ENCODE measurements around the gene HOXB1. TPM values are rescaled to one million over a fixed set of nuclear protein-coding genes. Genes with fewer than 3 reads are reported as not detected.
A peak's percentile ranks its signal among the peaks of the same experiment; 100 is the strongest.

HOXB1 gene
- total RNA-seq, 1 experiment from 2014 or later: not detected

DNA sequence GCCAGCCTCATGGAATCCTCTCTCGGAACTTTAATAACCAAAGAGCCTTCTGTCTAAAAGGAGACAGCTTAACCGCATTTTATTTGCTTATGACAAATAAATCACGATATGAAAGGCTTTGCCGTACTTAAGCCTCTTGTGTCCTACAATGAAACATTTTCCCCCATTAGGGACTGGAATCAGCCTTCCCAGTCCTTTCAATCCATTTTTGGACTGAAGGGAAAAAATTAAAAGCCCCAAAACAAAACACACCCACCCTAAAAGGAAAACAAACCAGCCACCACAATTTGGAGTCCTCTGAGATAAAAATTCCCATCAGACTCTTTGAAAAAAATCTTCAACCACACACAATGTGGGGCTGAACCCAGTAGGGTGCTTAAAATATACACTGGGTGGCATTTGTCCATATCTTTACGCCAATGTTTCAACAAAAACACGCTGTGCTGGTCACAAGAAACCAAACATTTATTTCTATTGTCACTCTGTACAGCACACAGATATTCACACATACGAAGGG lies 44.3 kb upstream of the HOXB1 start:
- POLR2A ChIA-PET: interaction anchor here (1.2 kb wide), 2 partner anchors 9 to 30 kb away, joined by 3 to 4 read pairs; no protein-coding TSS in a partner anchor
- DNase-seq (ENCODE audit: low read depth, low spot score): no peak
- Histone ChIP-seq H3K27ac (ENCODE audit: low read length) (peak overlapping the region; percentile 97), H3K4me1 (ENCODE audit: control insufficient read depth, insufficient read depth, low read length) (peaks cover 88% of the 10 kb centered on the region), H3K4me3 (ENCODE audit: low read depth in 2 of 2, low read length in 2 of 2) (peak overlapping the region; percentile 70 to 99), H3K27me3 (ENCODE audit: control insufficient read depth, insufficient read depth, low read length) (no peaks in the 10 kb centered on the region), H3K9me3 (ENCODE audit: control insufficient read depth, insufficient read depth, low read depth, low read length) (no peaks in the 10 kb centered on the region), H3K36me3 (ENCODE audit: control insufficient read depth, insufficient read depth, low read length) (peaks cover 12% of the 10 kb centered on the region)
- ATAC-seq: no peak
- in situ Hi-C loops (cut with HindIII; ENCODE audit: low pct_unique_long_range_greater_than_20kb, low sequenced_read_pairs): no loop called here
- intact Hi-C loops (cut with micrococcal nuclease; ENCODE audit: unreplicated experiment): loop anchor here (1.0 kb wide), 1 partner anchor 35 kb away; no protein-coding TSS in a partner anchor
- BruUV-seq (replicated peaks): no TSS peak
- TF ChIP-seq SIN3A (IDR thresholded peaks at IDR 0.05; ENCODE audit: borderline replicate concordance, insufficient read depth, low read depth, low read length): 0 out of 2 replicates have a peak, but pooled peaks have one; percentile 56
- TF ChIP-seq, protein P1, sequence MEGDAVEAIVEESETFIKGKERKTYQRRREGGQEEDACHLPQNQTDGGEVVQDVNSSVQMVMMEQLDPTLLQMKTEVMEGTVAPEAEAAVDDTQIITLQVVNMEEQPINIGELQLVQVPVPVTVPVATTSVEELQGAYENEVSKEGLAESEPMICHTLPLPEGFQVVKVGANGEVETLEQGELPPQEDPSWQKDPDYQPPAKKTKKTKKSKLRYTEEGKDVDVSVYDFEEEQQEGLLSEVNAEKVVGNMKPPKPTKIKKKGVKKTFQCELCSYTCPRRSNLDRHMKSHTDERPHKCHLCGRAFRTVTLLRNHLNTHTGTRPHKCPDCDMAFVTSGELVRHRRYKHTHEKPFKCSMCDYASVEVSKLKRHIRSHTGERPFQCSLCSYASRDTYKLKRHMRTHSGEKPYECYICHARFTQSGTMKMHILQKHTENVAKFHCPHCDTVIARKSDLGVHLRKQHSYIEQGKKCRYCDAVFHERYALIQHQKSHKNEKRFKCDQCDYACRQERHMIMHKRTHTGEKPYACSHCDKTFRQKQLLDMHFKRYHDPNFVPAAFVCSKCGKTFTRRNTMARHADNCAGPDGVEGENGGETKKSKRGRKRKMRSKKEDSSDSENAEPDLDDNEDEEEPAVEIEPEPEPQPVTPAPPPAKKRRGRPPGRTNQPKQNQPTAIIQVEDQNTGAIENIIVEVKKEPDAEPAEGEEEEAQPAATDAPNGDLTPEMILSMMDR (IDR thresholded peaks at IDR 0.05): no peak
- TF ChIP-seq, protein P2, sequence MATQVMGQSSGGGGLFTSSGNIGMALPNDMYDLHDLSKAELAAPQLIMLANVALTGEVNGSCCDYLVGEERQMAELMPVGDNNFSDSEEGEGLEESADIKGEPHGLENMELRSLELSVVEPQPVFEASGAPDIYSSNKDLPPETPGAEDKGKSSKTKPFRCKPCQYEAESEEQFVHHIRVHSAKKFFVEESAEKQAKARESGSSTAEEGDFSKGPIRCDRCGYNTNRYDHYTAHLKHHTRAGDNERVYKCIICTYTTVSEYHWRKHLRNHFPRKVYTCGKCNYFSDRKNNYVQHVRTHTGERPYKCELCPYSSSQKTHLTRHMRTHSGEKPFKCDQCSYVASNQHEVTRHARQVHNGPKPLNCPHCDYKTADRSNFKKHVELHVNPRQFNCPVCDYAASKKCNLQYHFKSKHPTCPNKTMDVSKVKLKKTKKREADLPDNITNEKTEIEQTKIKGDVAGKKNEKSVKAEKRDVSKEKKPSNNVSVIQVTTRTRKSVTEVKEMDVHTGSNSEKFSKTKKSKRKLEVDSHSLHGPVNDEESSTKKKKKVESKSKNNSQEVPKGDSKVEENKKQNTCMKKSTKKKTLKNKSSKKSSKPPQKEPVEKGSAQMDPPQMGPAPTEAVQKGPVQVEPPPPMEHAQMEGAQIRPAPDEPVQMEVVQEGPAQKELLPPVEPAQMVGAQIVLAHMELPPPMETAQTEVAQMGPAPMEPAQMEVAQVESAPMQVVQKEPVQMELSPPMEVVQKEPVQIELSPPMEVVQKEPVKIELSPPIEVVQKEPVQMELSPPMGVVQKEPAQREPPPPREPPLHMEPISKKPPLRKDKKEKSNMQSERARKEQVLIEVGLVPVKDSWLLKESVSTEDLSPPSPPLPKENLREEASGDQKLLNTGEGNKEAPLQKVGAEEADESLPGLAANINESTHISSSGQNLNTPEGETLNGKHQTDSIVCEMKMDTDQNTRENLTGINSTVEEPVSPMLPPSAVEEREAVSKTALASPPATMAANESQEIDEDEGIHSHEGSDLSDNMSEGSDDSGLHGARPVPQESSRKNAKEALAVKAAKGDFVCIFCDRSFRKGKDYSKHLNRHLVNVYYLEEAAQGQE (IDR thresholded peaks at IDR 0.05; ENCODE audit: insufficient read depth in 1 of 2, low read depth in 2 of 2, low read length in 1 of 2): no peak
- TF ChIP-seq TCF7L2 (IDR thresholded peaks at IDR 0.05; ENCODE audit: low read depth, low read length): peak; percentile 89
- peak; percentile 34 for TF ChIP-seq POLR2AphosphoS5 (IDR thresholded peaks at IDR 0.05; ENCODE audit: low read depth, low read length)
- CTCF ChIA-PET: no interaction called here

DNA sequence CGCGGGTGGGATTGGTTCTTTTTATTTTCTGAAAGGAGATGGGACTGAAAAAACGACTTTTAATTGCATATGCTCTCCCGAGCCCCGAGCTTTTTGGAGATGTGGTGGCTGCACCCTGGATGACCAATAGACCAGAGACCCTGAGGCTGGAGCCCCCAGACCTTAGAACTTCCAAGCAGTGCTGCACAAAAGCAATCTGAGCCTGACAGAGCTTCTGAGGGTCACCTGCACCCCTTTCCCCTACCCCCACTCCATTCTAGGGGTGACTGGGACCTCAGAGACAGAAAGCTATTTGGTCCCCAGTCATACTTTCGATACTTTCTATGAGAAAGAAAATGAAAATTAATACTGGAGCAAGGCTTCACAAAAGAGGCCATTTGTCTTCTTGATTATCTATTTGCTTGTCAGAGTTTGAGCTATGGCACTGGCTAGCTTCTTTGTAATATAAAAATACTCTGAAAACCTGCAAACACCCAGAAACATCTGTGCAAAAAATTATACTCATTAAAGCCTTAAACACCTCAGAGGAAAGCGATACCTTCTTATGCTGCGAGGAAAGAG lies 43.8 kb upstream of the HOXB1 start:
- in situ Hi-C loops (cut with HindIII; ENCODE audit: low pct_unique_long_range_greater_than_20kb, low sequenced_read_pairs): no loop called here

More for the DNA sequence above, 43.8 kb upstream of the HOXB1 start:
- Histone ChIP-seq H3K9me3 (ENCODE audit: control insufficient read depth, insufficient read depth, low read depth, low read length) (no peaks in the 10 kb centered on the region), H3K27me3 (ENCODE audit: control insufficient read depth, insufficient read depth, low read length) (no peaks in the 10 kb centered on the region), H3K27ac (ENCODE audit: low read length) (peak overlapping the region; percentile 97), H3K4me3 (ENCODE audit: low read depth in 2 of 2, low read length in 2 of 2) (peak overlapping the region; percentile 70 to 99), H3K4me1 (ENCODE audit: control insufficient read depth, insufficient read depth, low read length) (peaks cover 88% of the 10 kb centered on the region), H3K36me3 (ENCODE audit: control insufficient read depth, insufficient read depth, low read length) (peaks cover 12% of the 10 kb centered on the region)
- ATAC-seq (no peak), DNase-seq (ENCODE audit: low read depth, low spot score) (no peak)
- BruUV-seq (replicated peaks): no TSS peak
- TF ChIP-seq SIN3A (IDR thresholded peaks at IDR 0.05; ENCODE audit: borderline replicate concordance, insufficient read depth, low read depth, low read length) (0 out of 2 replicates have a peak, but pooled peaks have one; percentile 69), POLR2AphosphoS5 (IDR thresholded peaks at IDR 0.05; ENCODE audit: low read depth, low read length) (no peak; the same call in 1 of the 2 replicates)
- TF ChIP-seq, protein P2 (IDR thresholded peaks at IDR 0.05; ENCODE audit: insufficient read depth in 1 of 2, low read depth in 2 of 2, low read length in 1 of 2): no peak
- POLR2A ChIA-PET: interaction anchor here (0.7 to 1.2 kb wide), 3 partner anchors 8 to 113 kb away, joined by 3 to 4 read pairs (median 3); no protein-coding TSS in a partner anchor
- intact Hi-C loops (cut with micrococcal nuclease; ENCODE audit: unreplicated experiment): loop anchor here (1.0 kb wide), 1 partner anchor 36 kb away; no protein-coding TSS in a partner anchor
- CTCF ChIA-PET: no interaction called here
